KMS-11 (cell line): Measurements from ENCODE around the gene SEH1L.

Experiments
- H2AFZ ChIP-seq: fragments of 200-600 bp; sonication (generic); 2 replicates; pipeline ENCODE4 v1.6.1; 2016; ENCODE audit warnings: antibody characterized with exemption, mixed run types, low read depth
- H3K27ac ChIP-seq: fragments of 200-600 bp; sonication (generic); 2 replicates; pipeline ENCODE4 v1.6.1; 2016; ENCODE audit warnings: mild to moderate bottlenecking, mixed run types
- H3K27me3 ChIP-seq: fragments of 200-600 bp; sonication (generic); 2 replicates; pipeline ENCODE4 v1.6.1; 2017; ENCODE audit warnings: mild to moderate bottlenecking, low read depth, mixed run types, moderate library complexity; ENCODE audit not compliant: insufficient read depth
- H3K36me3 ChIP-seq: fragments of 200-600 bp; sonication (generic); 2 replicates; pipeline ENCODE4 v1.6.1; 2017; ENCODE audit warnings: mild to moderate bottlenecking, mixed run types; ENCODE audit not compliant: insufficient read depth
- H3K4me1 ChIP-seq: fragments of 200-600 bp; sonication (generic); 2 replicates; pipeline ENCODE4 v1.6.1; 2016; ENCODE audit warnings: mild to moderate bottlenecking, low read depth, mixed run types; ENCODE audit not compliant: poor library complexity, severe bottlenecking
- H3K4me2 ChIP-seq: fragments of 200-600 bp; sonication (generic); 2 replicates; pipeline ENCODE4 v1.7.0; 2016; ENCODE audit warnings: mild to moderate bottlenecking, mixed run types
- H3K4me3 ChIP-seq: fragments of 200-600 bp; sonication (generic); IDR thresholded peaks from 2 replicates; pipeline ENCODE4 v1.6.1; 2017; ENCODE audit warnings: low read depth, low read length, mixed read lengths; ENCODE audit not compliant: insufficient read depth
- H3K79me2 ChIP-seq: fragments of 200-600 bp; sonication (generic); 2 replicates; pipeline ENCODE4 v1.6.1; 2016; ENCODE audit warnings: low read depth, mixed run types; ENCODE audit not compliant: insufficient read depth
- H3K9ac ChIP-seq: fragments of 200-600 bp; sonication (generic); 2 replicates; pipeline ENCODE4 v1.6.1; 2016; ENCODE audit warnings: mild to moderate bottlenecking, mixed run types
- H4K20me1 ChIP-seq: fragments of 200-600 bp; sonication (generic); 2 replicates; pipeline ENCODE4 v1.6.1; 2016; ENCODE audit warnings: mild to moderate bottlenecking, mixed run types; ENCODE audit not compliant: insufficient read depth
- CTCF ChIP-seq: fragments of 200-600 bp; sonication (generic); conservative IDR thresholded peaks from 2 replicates; pipeline ENCODE4 v1.6.1; 2017; ENCODE audit warnings: low read depth, mild to moderate bottlenecking, antibody characterized with exemption, low read length, moderate library complexity, mixed read lengths

SEH1L gene

GRCh38 chr18:13014818-13015217 lies 67.0 kb downstream of the SEH1L start:
- Histone ChIP-seq H3K4me2 (no peak overlapping the region), H3K36me3 (peaks cover 19% of the 10 kb centered on the region), H4K20me1 (no peaks in the 10 kb centered on the region), H2AFZ (no peak overlapping the region), H3K4me3 (no peak overlapping the region), H3K9ac (no peak overlapping the region), H3K27me3 (no peaks in the 10 kb centered on the region), H3K79me2 (no peaks in the 10 kb centered on the region), H3K4me1 (no peaks in the 10 kb centered on the region), H3K27ac (no peak overlapping the region)
- TF ChIP-seq CTCF = no peak

- Histone ChIP-seq H3K4me3 (no peak overlapping the region), H3K79me2 (no peaks in the 10 kb centered on the region), H3K27ac (no peak overlapping the region), H3K4me2 (no peak overlapping the region), H3K27me3 (no peaks in the 10 kb centered on the region), H3K4me1 (no peaks in the 10 kb centered on the region), H3K36me3 (peaks cover 11% of the 10 kb centered on the region), H4K20me1 (no peaks in the 10 kb centered on the region), H2AFZ (no peak overlapping the region), H3K9ac (no peak overlapping the region)
- TF ChIP-seq CTCF = no peak
These were observed 69.5 kb downstream of the SEH1L start for GRCh38 chr18:13017247-13017875.

GRCh38 chr18:13018374-13018773 lies 70.6 kb downstream of the SEH1L start:
- no peak overlapping the region for H3K27ac ChIP-seq
- H3K4me1 ChIP-seq = no peaks in the 10 kb centered on the region
- H4K20me1 ChIP-seq = no peaks in the 10 kb centered on the region
- H3K36me3 ChIP-seq = peaks cover 11% of the 10 kb centered on the region
- no peak overlapping the region for H3K4me2 ChIP-seq
- no peak overlapping the region for H2AFZ ChIP-seq
- no peak overlapping the region for H3K9ac ChIP-seq
- H3K79me2 ChIP-seq = no peaks in the 10 kb centered on the region; the same call in 1 of the 2 replicates
- no peaks in the 10 kb centered on the region for H3K27me3 ChIP-seq
- H3K4me3 ChIP-seq = no peak overlapping the region
- TF ChIP-seq CTCF = no peak

GRCh38 chr18:13019301-13019700 lies 71.5 kb downstream of the SEH1L start:
- Histone ChIP-seq H3K4me3 (no peak overlapping the region), H4K20me1 (no peaks in the 10 kb centered on the region), H3K4me1 (no peaks in the 10 kb centered on the region), H3K9ac (no peak overlapping the region), H3K27ac (no peak overlapping the region), H3K79me2 (no peaks in the 10 kb centered on the region; the same call in 1 of the 2 replicates), H2AFZ (no peak overlapping the region), H3K4me2 (no peak overlapping the region), H3K27me3 (no peaks in the 10 kb centered on the region), H3K36me3 (peaks cover 11% of the 10 kb centered on the region)
- no peak for TF ChIP-seq CTCF
